AG04449 (cell line): ENCODE measurements around the gene CASP6.

Experiments used
- CTCF ChIA-PET: fragments of 350-600 bp; formaldehyde crosslinking; extraction: SDS; loops from one replicate; lab custom pipeline; 2021; ENCODE audit warnings: antibody characterized with exemption; lab: Yijun Ruan, JAX
- POLR2A ChIA-PET: fragments of 400-600, 350-600 bp; formaldehyde crosslinking; extraction: SDS; loops from one replicate; lab custom pipeline; 2020; ENCODE audit warnings: antibody characterized with exemption, inconsistent platforms; lab: Yijun Ruan, JAX
- DNase-seq: peaks from one replicate; pipeline ENCODE4 v3.0.0-alpha.2; 2010; ENCODE audit warnings: low read depth, low spot score
- H3K4me3 ChIP-seq: 2 replicates; pipeline ENCODE4 v1.5.1; 2011; ENCODE audit warnings: low read depth, mild to moderate bottlenecking, control low read depth, low read length
- CTCF ChIP-seq: IDR thresholded peaks from one replicate; pipeline ENCODE4 v1.5.1; 2011; ENCODE audit warnings: mild to moderate bottlenecking, moderate library complexity, low read length, control low read depth, inconsistent platforms; ENCODE audit not compliant: insufficient read depth; ENCODE audit errors: missing control alignments

CASP6 gene

GRCh38 chr4:109676886-109677285 is 26.4 kb downstream of the CASP6 start:
- CTCF ChIA-PET = interaction anchor here (0.8 kb wide), 1 partner anchor 31 kb away, joined by 3 read pairs; no protein-coding TSS in a partner anchor
- POLR2A ChIA-PET = no interaction called here
- no peak overlapping the region for H3K4me3 ChIP-seq
- TF ChIP-seq CTCF = no peak
- DNase-seq = no peak

GRCh38 chr4:109675843-109676242 is 27.4 kb downstream of the CASP6 start:
- no peak for TF ChIP-seq CTCF
- POLR2A ChIA-PET = no interaction called here
- no peak for DNase-seq

GRCh38 chr4:109675181-109675580 is 28.1 kb downstream of the CASP6 start:
- TF ChIP-seq CTCF = no peak
- H3K4me3 ChIP-seq = no peak overlapping the region
- DNase-seq = no peak
- ChIA-PET CTCF (no interaction called here), POLR2A (no interaction called here)

More at GRCh38 chr4:109675843-109676242, 27.4 kb downstream of the CASP6 start:
- no peak overlapping the region for H3K4me3 ChIP-seq
- CTCF ChIA-PET = no interaction called here

GRCh38 chr4:109673303-109673702 is 29.9 kb downstream of the CASP6 start:
- TF ChIP-seq CTCF = no peak
- ChIA-PET POLR2A (no interaction called here), CTCF (no interaction called here)
- no peak overlapping the region for H3K4me3 ChIP-seq
- no peak for DNase-seq

- no peak overlapping the region for H3K4me3 ChIP-seq
- ChIA-PET CTCF (no interaction called here), POLR2A (no interaction called here)
- TF ChIP-seq CTCF = no peak
- DNase-seq = no peak
Observed at GRCh38 chr4:109672169-109672930, 30.9 kb downstream of the CASP6 start.

- DNase-seq = no peak
- ChIA-PET POLR2A (no interaction called here), CTCF (no interaction called here)
- no peak overlapping the region for H3K4me3 ChIP-seq
- TF ChIP-seq CTCF = no peak
Observed at GRCh38 chr4:109671350-109671749, 31.9 kb downstream of the CASP6 start.
